MG63 (cell line): ENCODE data around the gene WHRN. TPM values are rescaled to one million over a fixed set of nuclear protein-coding genes. Genes with fewer than 3 reads are reported as not detected.

ENCODE experiments used
- DNase-seq: peaks from one replicate; pipeline ENCODE4 v3.0.0-alpha.2; 2020
- H3K27me3 ChIP-seq: fragments of 250-450 bp; sonication (Bioruptor Pico); 2 replicates; pipeline ENCODE4 v1.5.1; 2020; ENCODE audit warnings: mild to moderate bottlenecking, moderate library complexity
- H3K36me3 ChIP-seq: fragments of 250-450 bp; sonication (Bioruptor Pico); 2 replicates; pipeline ENCODE4 v1.5.1; 2020; ENCODE audit warnings: mild to moderate bottlenecking, moderate library complexity
- H3K4me3 ChIP-seq: fragments of 250-450 bp; sonication (Bioruptor Pico); 2 replicates; pipeline ENCODE4 v1.5.1; 2020; ENCODE audit warnings: mild to moderate bottlenecking, moderate library complexity
- H3K9me3 ChIP-seq: fragments of 250-450 bp; sonication (Bioruptor Pico); 2 replicates; pipeline ENCODE4 v1.5.1; 2020; ENCODE audit warnings: mild to moderate bottlenecking, moderate library complexity
- total RNA-seq: library from RNA; depleted of rRNA; stranded (reverse); fragments of >200 nt; shearing (Covaris generic); gene quantifications from 2 replicates; pipeline ENCODE4 v1.2.3, GENCODE V29; 2014; ENCODE audit warnings: low replicate concordance

WHRN gene
- total RNA-seq, 1 experiment from 2014 or later, result 2.1 TPM

- Histone ChIP-seq H3K4me3 (no peak overlapping the region), H3K9me3 (no peaks in the 10 kb centered on the region), H3K36me3 (no peaks in the 10 kb centered on the region), H3K27me3 (no peaks in the 10 kb centered on the region)
- no peak for DNase-seq
Observed at GRCh38 chr9:114469091-114469853, 36.0 kb downstream of the WHRN start.

- no peak for DNase-seq
- Histone ChIP-seq H3K9me3 (no peaks in the 10 kb centered on the region), H3K36me3 (no peaks in the 10 kb centered on the region), H3K4me3 (no peak overlapping the region), H3K27me3 (no peaks in the 10 kb centered on the region)
Observed at GRCh38 chr9:114467910-114468309, 37.4 kb downstream of the WHRN start.

GRCh38 chr9:114467226-114467750 lies 38.0 kb downstream of the WHRN start:
- no peak for DNase-seq
- no peaks in the 10 kb centered on the region for H3K27me3 ChIP-seq
- no peak overlapping the region for H3K4me3 ChIP-seq
- no peaks in the 10 kb centered on the region for H3K9me3 ChIP-seq
- no peaks in the 10 kb centered on the region for H3K36me3 ChIP-seq

GRCh38 chr9:114465906-114466900 lies 39.1 kb downstream of the WHRN start:
- Histone ChIP-seq H3K36me3 (no peaks in the 10 kb centered on the region), H3K9me3 (no peaks in the 10 kb centered on the region), H3K4me3 (no peak overlapping the region), H3K27me3 (no peaks in the 10 kb centered on the region)
- no peak for DNase-seq

GRCh38 chr9:114465417-114465816 lies 39.9 kb downstream of the WHRN start:
- no peak for DNase-seq
- Histone ChIP-seq H3K9me3 (no peaks in the 10 kb centered on the region), H3K36me3 (no peaks in the 10 kb centered on the region), H3K4me3 (no peak overlapping the region), H3K27me3 (no peaks in the 10 kb centered on the region)

- Histone ChIP-seq H3K27me3 (no peaks in the 10 kb centered on the region), H3K9me3 (no peaks in the 10 kb centered on the region), H3K4me3 (no peak overlapping the region), H3K36me3 (no peaks in the 10 kb centered on the region)
- no peak for DNase-seq
Observed at GRCh38 chr9:114464281-114465051, 40.8 kb downstream of the WHRN start.

- Histone ChIP-seq H3K9me3 (no peaks in the 10 kb centered on the region), H3K27me3 (no peaks in the 10 kb centered on the region), H3K36me3 (no peaks in the 10 kb centered on the region), H3K4me3 (no peak overlapping the region)
- no peak for DNase-seq
Observed at GRCh38 chr9:114462791-114463190, 42.5 kb downstream of the WHRN start.

- Histone ChIP-seq H3K36me3 (no peaks in the 10 kb centered on the region), H3K9me3 (no peaks in the 10 kb centered on the region), H3K4me3 (no peak overlapping the region), H3K27me3 (no peaks in the 10 kb centered on the region)
- no peak for DNase-seq
Observed at GRCh38 chr9:114461468-114461867, 43.8 kb downstream of the WHRN start.

GRCh38 chr9:114460513-114461199 lies 44.6 kb downstream of the WHRN start:
- no peaks in the 10 kb centered on the region for H3K9me3 ChIP-seq
- no peak overlapping the region for H3K4me3 ChIP-seq
- no peaks in the 10 kb centered on the region for H3K27me3 ChIP-seq
- H3K36me3 ChIP-seq, result no peaks in the 10 kb centered on the region
- no peak for DNase-seq

GRCh38 chr9:114459464-114459863 lies 45.8 kb downstream of the WHRN start:
- H3K36me3 ChIP-seq, result no peaks in the 10 kb centered on the region
- H3K4me3 ChIP-seq, result no peak overlapping the region
- no peaks in the 10 kb centered on the region for H3K9me3 ChIP-seq
- DNase-seq, result no peak
- no peaks in the 10 kb centered on the region for H3K27me3 ChIP-seq

GRCh38 chr9:114456929-114457328 lies 48.3 kb downstream of the WHRN start:
- Histone ChIP-seq H3K4me3 (no peak overlapping the region), H3K27me3 (no peaks in the 10 kb centered on the region), H3K36me3 (no peaks in the 10 kb centered on the region), H3K9me3 (no peaks in the 10 kb centered on the region)
- DNase-seq, result no peak

- H3K9me3 ChIP-seq, result no peaks in the 10 kb centered on the region
- no peaks in the 10 kb centered on the region for H3K36me3 ChIP-seq
- no peaks in the 10 kb centered on the region for H3K27me3 ChIP-seq
- no peak overlapping the region for H3K4me3 ChIP-seq
- no peak for DNase-seq
Observed at GRCh38 chr9:114454652-114455051, 50.6 kb downstream of the WHRN start.

- H3K9me3 ChIP-seq, result no peaks in the 10 kb centered on the region
- DNase-seq, result no peak
- H3K4me3 ChIP-seq, result no peak overlapping the region
- H3K36me3 ChIP-seq, result no peaks in the 10 kb centered on the region
- H3K27me3 ChIP-seq, result no peaks in the 10 kb centered on the region
Observed at GRCh38 chr9:114452219-114453165, 52.8 kb downstream of the WHRN start.

- no peak for DNase-seq
- Histone ChIP-seq H3K36me3 (no peaks in the 10 kb centered on the region), H3K4me3 (no peak overlapping the region)
Observed at GRCh38 chr9:114451707-114452031, 53.6 kb downstream of the WHRN start.

More at GRCh38 chr9:114451707-114452031, 53.6 kb downstream of the WHRN start:
- no peaks in the 10 kb centered on the region for H3K9me3 ChIP-seq
- no peaks in the 10 kb centered on the region for H3K27me3 ChIP-seq
